ENCODE measurements around the gene PLEKHB2. TPM values are rescaled to one million over a fixed set of nuclear protein-coding genes. Genes with fewer than 3 reads are reported as not detected.

Gene PLEKHB2
- total and polyA plus RNA-seq, 9 of the 15 experiments (the other 6 are each of a cell fraction or from before 2014, with no cell fraction given) = 41.3 to 71.5 (median 50.2) TPM

DNA sequence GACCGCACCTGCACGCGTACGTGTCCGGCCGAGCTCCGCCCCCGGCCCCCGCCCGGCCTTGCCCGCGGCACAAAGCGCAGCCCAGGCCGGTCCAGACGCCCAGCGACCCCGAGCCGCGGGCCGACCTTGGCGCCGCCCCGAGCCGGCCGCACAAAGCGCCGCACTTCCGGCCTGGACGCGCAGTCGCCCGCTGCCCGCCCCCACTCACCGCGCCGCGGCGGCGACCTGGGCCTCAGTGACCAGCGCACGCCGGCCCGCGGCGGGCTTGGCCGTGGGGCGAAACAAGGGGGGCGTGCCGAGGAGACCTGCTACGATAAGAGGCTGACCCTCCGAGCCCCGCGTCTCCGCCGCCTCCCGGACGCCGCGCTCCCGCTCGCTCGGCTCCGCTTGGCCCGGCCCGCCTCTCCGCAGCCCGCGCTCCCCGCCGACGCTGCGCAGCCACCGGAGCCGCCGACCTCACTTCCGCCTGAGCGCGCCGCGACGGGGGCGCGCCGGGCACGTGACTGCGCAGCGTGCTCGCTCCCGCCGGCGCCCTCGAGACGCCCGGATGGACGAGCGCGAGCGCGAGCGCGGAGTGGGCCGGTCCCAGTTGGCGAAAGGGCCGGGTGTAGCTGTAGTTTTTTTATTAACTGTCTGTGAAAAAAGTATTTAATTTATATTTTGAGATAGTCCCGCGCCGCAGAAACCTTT is 12.0 kb upstream of the PLEKHB2 start, which contains the start of gene FAM168B (continued):
- TF ChIP-seq, protein P1, sequence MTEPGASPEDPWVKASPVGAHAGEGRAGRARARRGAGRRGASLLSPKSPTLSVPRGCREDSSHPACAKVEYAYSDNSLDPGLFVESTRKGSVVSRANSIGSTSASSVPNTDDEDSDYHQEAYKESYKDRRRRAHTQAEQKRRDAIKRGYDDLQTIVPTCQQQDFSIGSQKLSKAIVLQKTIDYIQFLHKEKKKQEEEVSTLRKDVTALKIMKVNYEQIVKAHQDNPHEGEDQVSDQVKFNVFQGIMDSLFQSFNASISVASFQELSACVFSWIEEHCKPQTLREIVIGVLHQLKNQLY (CRISPR knock-in tag; conservative IDR thresholded peaks at IDR 0.05) = no peak
- TF ChIP-seq FOXA3 (CRISPR knock-in tag; conservative IDR thresholded peaks at IDR 0.05 in 1 of 2, IDR thresholded peaks at IDR 0.05 in 1 of 2) (0 out of 4 replicates have a peak, but pooled peaks of 1 of the 2 experiments have one; percentile 19), NFE2 (IDR thresholded peaks at IDR 0.05; ENCODE audit: low read depth) (no peak; the same call in 1 of the 2 replicates), PPARD (CRISPR knock-in tag; IDR thresholded peaks at IDR 0.05) (no peak), ZC3H11A (IDR thresholded peaks at IDR 0.05; ENCODE audit: low read depth, low read length) (no peak), HDGF (IDR thresholded peaks at IDR 0.05) (no peak), HEY1 (CRISPR knock-in tag; IDR thresholded peaks at IDR 0.05; ENCODE audit: borderline replicate concordance) (no peak), ZNF76 (CRISPR knock-in tag; IDR thresholded peaks at IDR 0.05; ENCODE audit: borderline replicate concordance) (no peak), POLR2AphosphoS5 (IDR thresholded peaks at IDR 0.05; ENCODE audit: control insufficient read depth, insufficient read depth, low read depth, low read length) (peak; percentile 78; the same call in 1 of the 2 replicates), MAFK (IDR thresholded peaks at IDR 0.05; ENCODE audit: low read length) (no peak), NCOA6 (IDR thresholded peaks at IDR 0.05) (0 out of 2 replicates have a peak, but pooled peaks have one; percentile 29), TEAD4 (IDR thresholded peaks at IDR 0.05; ENCODE audit: low read length) (no peak), TEAD4 (CRISPR knock-in tag; IDR thresholded peaks at IDR 0.05; ENCODE audit: borderline replicate concordance) (no peak), GATA2 (CRISPR knock-in tag; IDR thresholded peaks at IDR 0.05) (no peak), ZNF444 (CRISPR knock-in tag; IDR thresholded peaks at IDR 0.05) (no peak), TCF3 (CRISPR knock-in tag; IDR thresholded peaks at IDR 0.05) (no peak)
- TF ChIP-seq, protein P2, sequence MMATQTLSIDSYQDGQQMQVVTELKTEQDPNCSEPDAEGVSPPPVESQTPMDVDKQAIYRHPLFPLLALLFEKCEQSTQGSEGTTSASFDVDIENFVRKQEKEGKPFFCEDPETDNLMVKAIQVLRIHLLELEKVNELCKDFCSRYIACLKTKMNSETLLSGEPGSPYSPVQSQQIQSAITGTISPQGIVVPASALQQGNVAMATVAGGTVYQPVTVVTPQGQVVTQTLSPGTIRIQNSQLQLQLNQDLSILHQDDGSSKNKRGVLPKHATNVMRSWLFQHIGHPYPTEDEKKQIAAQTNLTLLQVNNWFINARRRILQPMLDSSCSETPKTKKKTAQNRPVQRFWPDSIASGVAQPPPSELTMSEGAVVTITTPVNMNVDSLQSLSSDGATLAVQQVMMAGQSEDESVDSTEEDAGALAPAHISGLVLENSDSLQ (IDR thresholded peaks at IDR 0.05) = no peak
- TF ChIP-seq, protein P3, sequence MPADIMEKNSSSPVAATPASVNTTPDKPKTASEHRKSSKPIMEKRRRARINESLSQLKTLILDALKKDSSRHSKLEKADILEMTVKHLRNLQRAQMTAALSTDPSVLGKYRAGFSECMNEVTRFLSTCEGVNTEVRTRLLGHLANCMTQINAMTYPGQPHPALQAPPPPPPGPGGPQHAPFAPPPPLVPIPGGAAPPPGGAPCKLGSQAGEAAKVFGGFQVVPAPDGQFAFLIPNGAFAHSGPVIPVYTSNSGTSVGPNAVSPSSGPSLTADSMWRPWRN (IDR thresholded peaks at IDR 0.05; ENCODE audit: low read depth) = no peak
- TF ChIP-seq, protein P4, sequence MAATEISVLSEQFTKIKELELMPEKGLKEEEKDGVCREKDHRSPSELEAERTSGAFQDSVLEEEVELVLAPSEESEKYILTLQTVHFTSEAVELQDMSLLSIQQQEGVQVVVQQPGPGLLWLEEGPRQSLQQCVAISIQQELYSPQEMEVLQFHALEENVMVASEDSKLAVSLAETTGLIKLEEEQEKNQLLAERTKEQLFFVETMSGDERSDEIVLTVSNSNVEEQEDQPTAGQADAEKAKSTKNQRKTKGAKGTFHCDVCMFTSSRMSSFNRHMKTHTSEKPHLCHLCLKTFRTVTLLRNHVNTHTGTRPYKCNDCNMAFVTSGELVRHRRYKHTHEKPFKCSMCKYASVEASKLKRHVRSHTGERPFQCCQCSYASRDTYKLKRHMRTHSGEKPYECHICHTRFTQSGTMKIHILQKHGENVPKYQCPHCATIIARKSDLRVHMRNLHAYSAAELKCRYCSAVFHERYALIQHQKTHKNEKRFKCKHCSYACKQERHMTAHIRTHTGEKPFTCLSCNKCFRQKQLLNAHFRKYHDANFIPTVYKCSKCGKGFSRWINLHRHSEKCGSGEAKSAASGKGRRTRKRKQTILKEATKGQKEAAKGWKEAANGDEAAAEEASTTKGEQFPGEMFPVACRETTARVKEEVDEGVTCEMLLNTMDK (IDR thresholded peaks at IDR 0.05; ENCODE audit: borderline replicate concordance, insufficient read depth, low read depth, low read length, poor library complexity, severe bottlenecking) = no peak
- TF ChIP-seq, protein P5, sequence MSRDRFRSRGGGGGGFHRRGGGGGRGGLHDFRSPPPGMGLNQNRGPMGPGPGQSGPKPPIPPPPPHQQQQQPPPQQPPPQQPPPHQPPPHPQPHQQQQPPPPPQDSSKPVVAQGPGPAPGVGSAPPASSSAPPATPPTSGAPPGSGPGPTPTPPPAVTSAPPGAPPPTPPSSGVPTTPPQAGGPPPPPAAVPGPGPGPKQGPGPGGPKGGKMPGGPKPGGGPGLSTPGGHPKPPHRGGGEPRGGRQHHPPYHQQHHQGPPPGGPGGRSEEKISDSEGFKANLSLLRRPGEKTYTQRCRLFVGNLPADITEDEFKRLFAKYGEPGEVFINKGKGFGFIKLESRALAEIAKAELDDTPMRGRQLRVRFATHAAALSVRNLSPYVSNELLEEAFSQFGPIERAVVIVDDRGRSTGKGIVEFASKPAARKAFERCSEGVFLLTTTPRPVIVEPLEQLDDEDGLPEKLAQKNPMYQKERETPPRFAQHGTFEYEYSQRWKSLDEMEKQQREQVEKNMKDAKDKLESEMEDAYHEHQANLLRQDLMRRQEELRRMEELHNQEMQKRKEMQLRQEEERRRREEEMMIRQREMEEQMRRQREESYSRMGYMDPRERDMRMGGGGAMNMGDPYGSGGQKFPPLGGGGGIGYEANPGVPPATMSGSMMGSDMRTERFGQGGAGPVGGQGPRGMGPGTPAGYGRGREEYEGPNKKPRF (IDR thresholded peaks at IDR 0.05; ENCODE audit: low read depth, low read length) = no peak
